Transverse colon (tissue), 3 donors: Measurements from ENCODE around the gene DKK1.

Source experiments
- POLR2A ChIP-seq: fragments of 450-650 bp; IDR thresholded peaks from one replicate; pipeline ENCODE4 v1.6.1; 2016; ENCODE audit warnings: antibody characterized with exemption, mild to moderate bottlenecking, moderate library complexity
- POLR2AphosphoS5 ChIP-seq, 3 donors: sonication (generic); formaldehyde crosslinking; IDR thresholded peaks; one replicate each; pipeline ENCODE4 v1.6.1; 2016; ENCODE audit warnings: antibody characterized with exemption in 3 of 3

GRCh38 chr10:52283174-52283573 lies 30.9 kb upstream of the DKK1 start:
- TF ChIP-seq POLR2A (no peak), POLR2AphosphoS5 (IDR thresholded peaks at IDR 0.05) (no peak)
